Endothelial cell of umbilical vein (primary cell): ENCODE data around the gene MTG2. TPM values are rescaled to one million over a fixed set of nuclear protein-coding genes. Genes with fewer than 3 reads are reported as not detected.

Experiments used
- BruUV-seq: library from RNA; stranded (reverse); fragments of 400-500 nt; replicated peaks from 2 replicates; lab custom pipeline; 2021; lab: Mats Ljungman, UMichigan
- CTCF ChIA-PET: fragments of 300-600, 350-600 bp; sonication (Branson Sonifier 250); formaldehyde crosslinking; loops from one replicate; lab custom pipeline; 2021; ENCODE audit warnings: antibody characterized with exemption, inconsistent platforms; lab: Charles Lee
- POLR2A ChIA-PET: fragments of 300-600, 350-600 bp; sonication (Branson Sonifier 250); formaldehyde crosslinking; loops from one replicate; lab custom pipeline; 2021; ENCODE audit warnings: antibody characterized with exemption, inconsistent platforms; lab: Charles Lee
- DNase-seq: peaks from one replicate; pipeline ENCODE4 v3.0.0-alpha.2; 2011; ENCODE audit warnings: low read depth, low spot score
- FAIRE-seq: peaks from 2 replicates; lab custom pipeline; 2011; peaks lifted over from hg19 to GRCh38; lab: Jason Lieb, UNC
- H2AFZ ChIP-seq: 2 replicates; pipeline ENCODE4 v1.6.0; 2012; ENCODE audit warnings: low read depth, low read length, control low read depth, inconsistent platforms
- H3K27ac ChIP-seq: 2 replicates; pipeline ENCODE4 v1.5.1; 2011; ENCODE audit warnings: low read depth, mild to moderate bottlenecking, control low read depth, low read length, moderate library complexity; ENCODE audit not compliant: insufficient read depth
- H3K27me3 ChIP-seq, 2 experiments: 2 replicates each; pipeline versions ENCODE4 v1.6.0 to v1.6.1; 2011; ENCODE audit warnings: low read length in 2 of 2, mixed read lengths in 1 of 2; ENCODE audit not compliant: control insufficient read depth in 2 of 2, insufficient read depth in 2 of 2
- H3K36me3 ChIP-seq, 2 experiments: 2 replicates in 1 of 2; 3 replicates in 1 of 2; pipeline ENCODE4 v1.5.1; 2011; ENCODE audit warnings: low read length in 2 of 2, mild to moderate bottlenecking in 1 of 2, moderate library complexity in 1 of 2; ENCODE audit not compliant: control insufficient read depth in 2 of 2, insufficient read depth in 2 of 2; ENCODE audit errors: extremely low read depth in 1 of 2
- H3K4me1 ChIP-seq: 3 replicates; pipeline ENCODE4 v1.5.1; 2011; ENCODE audit warnings: mild to moderate bottlenecking, low read length; ENCODE audit not compliant: control insufficient read depth, insufficient read depth; ENCODE audit errors: extremely low read depth
- H3K4me2 ChIP-seq: 2 replicates; pipeline ENCODE4 v1.6.1; 2011; ENCODE audit warnings: low read length, control low read depth, mixed read lengths; ENCODE audit not compliant: insufficient read depth
- H3K4me3 ChIP-seq, 3 experiments: fragments of 200-600 bp in 1 of 3; sonication (generic), shearing (Covaris generic) in 1 of 3; replicated peaks in 1 of 3; 2 replicates each; pipeline ENCODE4 v1.5.1; 2011 to 2016; ENCODE audit warnings: control low read depth in 3 of 3, low read length in 3 of 3, mild to moderate bottlenecking in 2 of 3, inconsistent platforms in 1 of 3, low read depth in 1 of 3, moderate library complexity in 1 of 3; ENCODE audit not compliant: insufficient read depth in 1 of 3
- H3K79me2 ChIP-seq: 2 replicates; pipeline ENCODE4 v1.6.0; 2012; ENCODE audit warnings: low read length, inconsistent platforms; ENCODE audit not compliant: control insufficient read depth, insufficient read depth
- H3K9ac ChIP-seq: replicated peaks from 2 replicates; pipeline ENCODE3; 2011; ENCODE audit warnings: low read length, control low read depth; ENCODE audit not compliant: insufficient read depth; ENCODE audit errors: extremely low read depth
- H3K9me1 ChIP-seq: replicated peaks from 3 replicates; pipeline ENCODE4 v1.6.0; 2011; ENCODE audit warnings: mild to moderate bottlenecking, low read length; ENCODE audit not compliant: control insufficient read depth, insufficient read depth; ENCODE audit errors: extremely low read depth
- H3K9me3 ChIP-seq: replicated peaks from 2 replicates; pipeline ENCODE4 v1.5.1; 2012; ENCODE audit warnings: low read length, inconsistent platforms; ENCODE audit not compliant: control insufficient read depth, insufficient read depth
- H4K20me1 ChIP-seq: replicated peaks from 2 replicates; pipeline ENCODE3; 2011; ENCODE audit warnings: mild to moderate bottlenecking, low read length; ENCODE audit not compliant: control insufficient read depth, insufficient read depth; ENCODE audit errors: extremely low read depth
- EZH2 ChIP-seq: IDR thresholded peaks from 2 replicates; pipeline ENCODE4 v1.6.1; 2012; ENCODE audit warnings: borderline replicate concordance, low read depth, mild to moderate bottlenecking, moderate library complexity, low read length, inconsistent platforms; ENCODE audit not compliant: severe bottlenecking
- FOS ChIP-seq: IDR thresholded peaks from 2 replicates; pipeline ENCODE4 v1.6.1; 2011; ENCODE audit warnings: mild to moderate bottlenecking, low read length, moderate library complexity, borderline replicate concordance; ENCODE audit not compliant: insufficient read depth
- GATA2 ChIP-seq: IDR thresholded peaks from 2 replicates; pipeline ENCODE4 v1.7.0; 2011; ENCODE audit warnings: low read depth, mild to moderate bottlenecking, moderate library complexity, mixed read lengths, low read length; ENCODE audit not compliant: insufficient read length, insufficient read depth
- JUN ChIP-seq: IDR thresholded peaks from 2 replicates; pipeline ENCODE4 v1.6.1; 2011; ENCODE audit warnings: borderline replicate concordance, low read depth; ENCODE audit not compliant: insufficient read length, insufficient read depth
- MYC ChIP-seq: IDR thresholded peaks from one replicate; pipeline ENCODE4 v1.6.1; 2011; ENCODE audit warnings: mild to moderate bottlenecking, low read depth, low read length
- POLR2A ChIP-seq: IDR thresholded peaks from 2 replicates; pipeline ENCODE4 v1.6.1; 2012; ENCODE audit warnings: low read depth, mild to moderate bottlenecking, control low read depth, low read length
- POLR2AphosphoS5 ChIP-seq: IDR thresholded peaks from 2 replicates; pipeline ENCODE4 v1.6.1; 2012; ENCODE audit warnings: low read depth, mild to moderate bottlenecking, control low read depth, low read length, moderate library complexity; ENCODE audit not compliant: insufficient read depth
- dilution Hi-C: fragments of 300-500 bp; cut with MboI; formaldehyde crosslinking; loops from one replicate; pipeline ENCODE4 v1.15.0; 2019; ENCODE audit warnings: low sequenced_read_pairs; ENCODE audit not compliant: extremely low pct_ligation_motif_present
- intact Hi-C: fragments of 100-400 bp; cut with micrococcal nuclease; formaldehyde crosslinking; loops from one replicate; pipeline ENCODE4 v1.10.0; 2022
- polyA plus RNA-seq, 4 experiments: library from polyadenylated mRNA; depleted of rRNA in 3 of 4; stranded (reverse) in 3 of 4; unstranded in 1 of 4; fragments of >200 nt; gene quantifications; 2 replicates each; pipeline versions ENCODE4 v1.2.1 to v1.2.3, GENCODE V29; 2011 to 2012; ENCODE audit warnings: missing spikeins in 1 of 4
- total RNA-seq: library from RNA; stranded (reverse); gene quantifications from 2 replicates; pipeline ENCODE4 v1.2.3, GENCODE V29; 2021
- TF ChIP-seq, protein P1 (sequence below): IDR thresholded peaks from 2 replicates; pipeline ENCODE4 v1.6.1; 2011; ENCODE audit not compliant: insufficient read depth, insufficient read length
- TF ChIP-seq, protein P2 (sequence below), 2 donors: IDR thresholded peaks; 1 replicate in 1 of 2; 2 replicates in 1 of 2; pipeline ENCODE4 v1.5.1; 2011; ENCODE audit warnings: low read length in 2 of 2, mild to moderate bottlenecking in 2 of 2, moderate library complexity in 2 of 2, control low read depth in 1 of 2, inconsistent platforms in 1 of 2, low read depth in 1 of 2; ENCODE audit not compliant: insufficient read depth in 1 of 2; ENCODE audit errors: extremely low read depth in 1 of 2

MTG2 gene
- total and polyA plus RNA-seq, 2 donors (not counting 3 experiments of a cell fraction or from before 2014, with no cell fraction given): 19.9 to 31.6 TPM

DNA sequence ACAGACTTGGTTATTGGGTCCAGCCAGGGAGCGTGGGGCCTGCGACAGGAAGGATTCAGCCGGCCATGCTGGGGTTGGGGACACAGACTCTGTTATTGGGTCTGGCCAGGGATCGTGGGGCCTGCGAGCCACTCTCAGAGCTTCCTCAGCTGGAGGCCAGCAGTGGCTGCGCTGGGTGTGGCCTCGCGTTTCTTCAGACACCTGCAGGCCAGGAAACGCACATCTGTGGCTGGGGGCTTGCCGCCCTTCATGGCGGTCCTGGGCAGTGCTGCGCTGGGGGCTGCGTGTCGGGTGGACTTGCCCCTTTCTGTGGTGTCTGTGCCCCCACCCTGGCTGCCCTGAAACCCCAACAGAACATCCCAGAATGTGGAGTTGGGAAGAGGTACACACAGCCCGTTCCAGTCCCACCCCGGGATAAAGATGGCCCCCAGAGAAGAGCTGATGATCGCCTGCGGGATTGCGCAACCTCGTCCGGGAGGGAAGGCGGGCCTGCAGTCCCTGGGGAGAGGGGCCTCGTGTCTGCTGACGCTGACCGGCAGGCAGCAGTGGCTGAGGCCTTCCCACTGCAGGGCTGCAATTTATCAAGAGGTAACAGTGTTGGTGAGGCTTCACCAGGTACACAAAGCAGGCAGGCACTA is 16.9 kb upstream of the MTG2 start:
- intact Hi-C loops: no loop called here

More for the DNA sequence above, 16.9 kb upstream of the MTG2 start:
- H4K20me1 ChIP-seq: no peaks in the 10 kb centered on the region
- ChIA-PET CTCF (interaction anchor here (1.1 to 1.5 kb wide), 4 partner anchors 9 to 155 kb away, joined by 3 to 6 read pairs (median 6); no protein-coding TSS in a partner anchor), POLR2A (no interaction called here)
- FAIRE-seq (no peak), DNase-seq (no peak)
- H3K27me3 ChIP-seq: no peaks in the 10 kb centered on the region
- dilution Hi-C loops: no loop called here
- H3K36me3 ChIP-seq: peaks cover 11 to 48% of the 10 kb centered on the region in 2 experiments
- no peak overlapping the region for H3K9ac ChIP-seq
- H3K9me3 ChIP-seq: no peaks in the 10 kb centered on the region
- H3K79me2 ChIP-seq: no peaks in the 10 kb centered on the region
- BruUV-seq: no TSS peak
- no peak overlapping the region for H3K4me3 ChIP-seq
- H3K4me1 ChIP-seq: no peaks in the 10 kb centered on the region
- no peak overlapping the region for H3K27ac ChIP-seq
- H3K4me2 ChIP-seq: no peak overlapping the region
- H3K9me1 ChIP-seq: no peaks in the 10 kb centered on the region
- TF ChIP-seq POLR2A (no peak), JUN (no peak), POLR2AphosphoS5 (no peak), FOS (no peak), MYC (no peak), GATA2 (no peak), EZH2 (no peak)
- TF ChIP-seq, protein P1, sequence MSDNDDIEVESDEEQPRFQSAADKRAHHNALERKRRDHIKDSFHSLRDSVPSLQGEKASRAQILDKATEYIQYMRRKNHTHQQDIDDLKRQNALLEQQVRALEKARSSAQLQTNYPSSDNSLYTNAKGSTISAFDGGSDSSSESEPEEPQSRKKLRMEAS: no peak
- TF ChIP-seq, protein P2, sequence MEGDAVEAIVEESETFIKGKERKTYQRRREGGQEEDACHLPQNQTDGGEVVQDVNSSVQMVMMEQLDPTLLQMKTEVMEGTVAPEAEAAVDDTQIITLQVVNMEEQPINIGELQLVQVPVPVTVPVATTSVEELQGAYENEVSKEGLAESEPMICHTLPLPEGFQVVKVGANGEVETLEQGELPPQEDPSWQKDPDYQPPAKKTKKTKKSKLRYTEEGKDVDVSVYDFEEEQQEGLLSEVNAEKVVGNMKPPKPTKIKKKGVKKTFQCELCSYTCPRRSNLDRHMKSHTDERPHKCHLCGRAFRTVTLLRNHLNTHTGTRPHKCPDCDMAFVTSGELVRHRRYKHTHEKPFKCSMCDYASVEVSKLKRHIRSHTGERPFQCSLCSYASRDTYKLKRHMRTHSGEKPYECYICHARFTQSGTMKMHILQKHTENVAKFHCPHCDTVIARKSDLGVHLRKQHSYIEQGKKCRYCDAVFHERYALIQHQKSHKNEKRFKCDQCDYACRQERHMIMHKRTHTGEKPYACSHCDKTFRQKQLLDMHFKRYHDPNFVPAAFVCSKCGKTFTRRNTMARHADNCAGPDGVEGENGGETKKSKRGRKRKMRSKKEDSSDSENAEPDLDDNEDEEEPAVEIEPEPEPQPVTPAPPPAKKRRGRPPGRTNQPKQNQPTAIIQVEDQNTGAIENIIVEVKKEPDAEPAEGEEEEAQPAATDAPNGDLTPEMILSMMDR (IDR thresholded peaks at IDR 0.05; ENCODE audit: extremely low read depth in 1 of 2, insufficient read depth in 1 of 2, low read depth in 1 of 2, low read length in 2 of 2): no peak
- no peak overlapping the region for H2AFZ ChIP-seq
